ENCODE measurements around the gene ENOSF1. TPM values are rescaled to one million over a fixed set of nuclear protein-coding genes. Genes with fewer than 3 reads are reported as not detected.

ENOSF1 gene
- total and polyA plus RNA-seq, 11 donors, result 9.9 to 38.7 (median 22.2) TPM

- intact Hi-C loops (cut with DNase I), result no loop called here
- Histone ChIP-seq H3K27me3 (no peaks in the 10 kb centered on the region), H3K4me3 (no peak overlapping the region), H3K4me1 (peaks cover 0 to 6% (median 0%) of the 10 kb centered on the region in 12 donors), H3K36me3 (peaks cover 0 to 79% (median 60%) of the 10 kb centered on the region in 9 donors), H3K27ac (no peak overlapping the region), H3K9me3 (no peaks in the 10 kb centered on the region)
- ATAC-seq, result peak in 1 of 4 donors; percentile 16
- 90 to 95% (median 93%) methylated on average over 15 of the region's 15 CpGs for WGBS, 4 donors
- DNase-seq, result no peak
- TF ChIP-seq CTCF (IDR thresholded peaks at IDR 0.05) (no peak), POLR2A (IDR thresholded peaks at IDR 0.05) (no peak)
Measured at GRCh38 chr18:678482-679182, 33.8 kb downstream of the ENOSF1 start.

- no peak for ATAC-seq
- no peak for DNase-seq
- H3K27ac ChIP-seq, result no peak overlapping the region
- H3K4me1 ChIP-seq, result peaks cover 0 to 6% (median 0%) of the 10 kb centered on the region in 12 donors
- no peaks in the 10 kb centered on the region for H3K9me3 ChIP-seq
- no peaks in the 10 kb centered on the region for H3K27me3 ChIP-seq
- 91 to 96% (median 93%) methylated on average over 14 of the region's 14 CpGs for WGBS, 4 donors
- H3K36me3 ChIP-seq, result peaks cover 0 to 80% (median 64%) of the 10 kb centered on the region in 9 donors
- no peak overlapping the region for H3K4me3 ChIP-seq
- intact Hi-C loops (cut with DNase I), result no loop called here
- no peak for TF ChIP-seq CTCF (IDR thresholded peaks at IDR 0.05)
- no peak for TF ChIP-seq POLR2A (IDR thresholded peaks at IDR 0.05)
Measured at GRCh38 chr18:677951-678381, 34.5 kb downstream of the ENOSF1 start.

GRCh38 chr18:677145-677544, 35.3 kb downstream of the ENOSF1 start:
- H3K36me3 ChIP-seq, result peaks cover 0 to 84% (median 66%) of the 10 kb centered on the region in 9 donors
- DNase-seq, result no peak

More at GRCh38 chr18:677145-677544, 35.3 kb downstream of the ENOSF1 start:
- no peak for ATAC-seq
- H3K27ac ChIP-seq, result no peak overlapping the region
- peaks cover 0 to 6% (median 0%) of the 10 kb centered on the region in 12 donors for H3K4me1 ChIP-seq
- intact Hi-C loops (cut with DNase I), result no loop called here
- H3K27me3 ChIP-seq, result no peaks in the 10 kb centered on the region
- no peak overlapping the region for H3K4me3 ChIP-seq
- WGBS, 4 donors, result 68 to 88% (median 86%) methylated on average over 4 of the region's 4 CpGs
- TF ChIP-seq CTCF (IDR thresholded peaks at IDR 0.05) (no peak), POLR2A (IDR thresholded peaks at IDR 0.05) (no peak)
- H3K9me3 ChIP-seq, result no peaks in the 10 kb centered on the region

Data from heart left ventricle (tissue), 16 donors.